Neural progenitor cell (in vitro differentiated cells): ENCODE results near the gene AANAT.

Experiments
- CTCF ChIP-seq: fragments of 200-600 bp; sonication (generic); IDR thresholded peaks from 2 replicates; pipeline ENCODE4 v1.5.1; 2017; ENCODE audit warnings: antibody characterized with exemption, mild to moderate bottlenecking
- EZH2 ChIP-seq: fragments of 200-600 bp; sonication (generic); IDR thresholded peaks from 2 replicates; pipeline ENCODE4 v1.6.1; 2017; ENCODE audit warnings: antibody characterized with exemption, mild to moderate bottlenecking, moderate library complexity

GRCh38 chr17:76437467-76438402 is 29.7 kb upstream of the AANAT start:
- TF ChIP-seq CTCF (no peak), EZH2 (no peak)
